Chondrocyte (in vitro differentiated cells): Measurements from ENCODE around the gene PRR15. TPM values are rescaled to one million over a fixed set of nuclear protein-coding genes. Genes with fewer than 3 reads are reported as not detected.
A peak's percentile ranks its signal among the peaks of the same experiment; 100 is the strongest.

Source experiments
- DNase-seq: peaks from one replicate; pipeline ENCODE4 v3.0.0; 2021; ENCODE audit warnings: mixed read lengths, low spot score
- H3K27ac Mint-ChIP-seq: one replicate; pipeline ENCODE4 v1.8.0; 2021; ENCODE audit warnings: mild to moderate bottlenecking, moderate library complexity, mixed read lengths; ENCODE audit not compliant: unreplicated experiment
- H3K27me3 Mint-ChIP-seq: 2 replicates; pipeline ENCODE4 v1.8.0; 2021; ENCODE audit warnings: low read depth, mixed read lengths
- H3K36me3 Mint-ChIP-seq: 2 replicates; pipeline ENCODE4 v1.8.0; 2021; ENCODE audit warnings: low read depth, mixed read lengths
- H3K4me1 Mint-ChIP-seq: 2 replicates; pipeline ENCODE4 v1.8.0; 2021; ENCODE audit warnings: low read depth, mild to moderate bottlenecking, mixed read lengths
- H3K4me3 Mint-ChIP-seq: one replicate; pipeline ENCODE4 v1.8.0; 2021; ENCODE audit warnings: mild to moderate bottlenecking, moderate library complexity, mixed read lengths; ENCODE audit not compliant: unreplicated experiment
- H3K9me3 Mint-ChIP-seq: 2 replicates; pipeline ENCODE4 v1.8.0; 2021; ENCODE audit warnings: low read depth, mixed read lengths
- long read RNA-seq: library from polyadenylated mRNA; stranded (forward); transcript quantifications from one replicate; pipeline ENCODE4 v2.0.0, GENCODE V29; 2021
- total RNA-seq: library from RNA; stranded (reverse); gene quantifications from 3 replicates; pipeline ENCODE4 v1.2.1, GENCODE V29; 2021
- TF ChIP-seq, protein P1 (sequence below): fragments of 200-600 bp; sonication (generic); IDR thresholded peaks from 2 replicates; pipeline ENCODE4 v1.5.0; 2021; ENCODE audit warnings: antibody characterized with exemption, mild to moderate bottlenecking, moderate library complexity

Gene PRR15, protein sequence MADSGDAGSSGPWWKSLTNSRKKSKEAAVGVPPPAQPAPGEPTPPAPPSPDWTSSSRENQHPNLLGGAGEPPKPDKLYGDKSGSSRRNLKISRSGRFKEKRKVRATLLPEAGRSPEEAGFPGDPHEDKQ
- total RNA-seq = 2.5 to 6.3 TPM (median 2.7 TPM) in 3 replicates
- long read RNA-seq, partial matches to known transcripts = 0 of 3 reads
- long read RNA-seq, other reads (novel, unspliced or antisense) = 1 of 3 reads

DNA sequence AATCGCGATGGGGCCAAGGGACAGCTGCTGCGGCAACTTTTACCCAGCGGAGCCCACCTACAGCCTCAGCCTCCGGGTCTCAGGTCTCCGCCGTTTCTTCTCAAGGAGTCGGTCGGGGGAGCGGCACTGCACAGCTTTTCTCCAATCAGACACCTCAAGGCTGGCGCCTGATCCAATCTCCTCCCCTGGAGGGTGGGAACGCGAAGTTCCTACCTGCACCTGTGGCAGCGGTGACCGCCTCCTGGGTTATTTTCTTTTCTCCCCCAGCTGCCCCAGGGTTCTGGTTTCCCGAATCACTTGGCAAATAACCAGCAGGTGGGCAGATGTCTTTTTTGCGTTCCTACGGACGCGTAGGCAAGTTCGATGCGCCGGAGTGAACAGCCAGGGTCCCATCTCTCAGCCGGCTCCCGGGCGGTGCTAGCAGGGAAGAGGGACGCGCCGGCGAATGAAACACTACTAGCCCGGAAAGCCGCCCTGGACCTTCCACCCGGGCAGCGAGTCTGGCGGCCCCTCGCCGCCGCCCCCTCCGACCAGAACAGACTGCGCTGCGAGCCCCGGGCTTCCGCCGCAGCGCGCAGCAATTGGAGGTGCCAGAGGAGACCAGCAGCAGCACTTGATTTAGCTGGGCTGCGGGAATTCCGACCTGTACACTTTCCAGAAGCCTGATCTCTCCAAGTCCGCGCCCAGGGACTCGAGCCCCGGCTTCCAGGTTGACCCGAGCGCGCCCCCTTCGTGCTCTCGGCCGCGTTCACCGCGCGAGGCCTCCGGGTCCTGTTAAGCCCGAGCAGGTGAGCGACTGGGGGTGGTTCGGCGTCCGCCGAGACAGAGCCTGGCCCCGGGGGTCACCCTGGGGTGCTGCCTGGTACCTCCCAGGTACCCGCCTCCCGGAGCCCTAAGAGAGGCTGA, at the start of gene PRR15:
Gene PRR15, plus strand, starts transcription at position 246 of the 906 bp plus-strand sequence. CDS start 2,495 bp downstream, outside the sequence.
- H3K4me1 Mint-ChIP-seq = peaks cover 23% of the 10 kb centered on the region
- DNase-seq = no peak
- no peaks in the 10 kb centered on the region for H3K9me3 Mint-ChIP-seq
- H3K4me3 Mint-ChIP-seq = peak within 1 kb of the TSS; percentile 74
- H3K36me3 Mint-ChIP-seq = no peaks in the 10 kb centered on the region
- H3K27ac Mint-ChIP-seq = peak within 1 kb of the TSS; percentile 28
- TF ChIP-seq, protein P1, sequence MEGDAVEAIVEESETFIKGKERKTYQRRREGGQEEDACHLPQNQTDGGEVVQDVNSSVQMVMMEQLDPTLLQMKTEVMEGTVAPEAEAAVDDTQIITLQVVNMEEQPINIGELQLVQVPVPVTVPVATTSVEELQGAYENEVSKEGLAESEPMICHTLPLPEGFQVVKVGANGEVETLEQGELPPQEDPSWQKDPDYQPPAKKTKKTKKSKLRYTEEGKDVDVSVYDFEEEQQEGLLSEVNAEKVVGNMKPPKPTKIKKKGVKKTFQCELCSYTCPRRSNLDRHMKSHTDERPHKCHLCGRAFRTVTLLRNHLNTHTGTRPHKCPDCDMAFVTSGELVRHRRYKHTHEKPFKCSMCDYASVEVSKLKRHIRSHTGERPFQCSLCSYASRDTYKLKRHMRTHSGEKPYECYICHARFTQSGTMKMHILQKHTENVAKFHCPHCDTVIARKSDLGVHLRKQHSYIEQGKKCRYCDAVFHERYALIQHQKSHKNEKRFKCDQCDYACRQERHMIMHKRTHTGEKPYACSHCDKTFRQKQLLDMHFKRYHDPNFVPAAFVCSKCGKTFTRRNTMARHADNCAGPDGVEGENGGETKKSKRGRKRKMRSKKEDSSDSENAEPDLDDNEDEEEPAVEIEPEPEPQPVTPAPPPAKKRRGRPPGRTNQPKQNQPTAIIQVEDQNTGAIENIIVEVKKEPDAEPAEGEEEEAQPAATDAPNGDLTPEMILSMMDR = no peak
- peaks cover 3% of the 10 kb centered on the region for H3K27me3 Mint-ChIP-seq

DNA sequence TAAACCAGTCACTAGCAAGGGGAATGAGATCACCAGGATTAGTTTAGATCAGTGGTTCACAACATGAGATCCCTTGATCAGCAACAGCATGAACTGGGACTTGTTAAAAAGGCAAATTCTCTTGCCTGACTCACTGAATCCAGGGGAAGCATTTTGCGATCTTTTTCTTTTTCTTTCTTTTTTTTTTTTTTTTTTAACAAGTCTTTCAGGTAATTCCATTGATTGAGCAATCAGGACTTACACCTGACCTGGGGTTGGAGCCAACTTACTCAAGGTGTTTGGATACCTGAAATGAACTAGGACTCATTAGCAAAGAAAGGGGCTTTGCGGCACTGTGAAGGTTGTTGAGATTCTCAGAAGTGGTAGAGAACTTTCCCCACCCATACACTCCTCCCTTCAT, 47.1 kb upstream of the PRR15 start:
- no peak for DNase-seq
- H3K4me3 Mint-ChIP-seq = no peak overlapping the region
- TF ChIP-seq, protein P1 = no peak
- no peaks in the 10 kb centered on the region for H3K27me3 Mint-ChIP-seq
- H3K9me3 Mint-ChIP-seq = peaks cover 4% of the 10 kb centered on the region
- no peak overlapping the region for H3K27ac Mint-ChIP-seq
- H3K36me3 Mint-ChIP-seq = peaks cover 3% of the 10 kb centered on the region
- peaks cover 14% of the 10 kb centered on the region for H3K4me1 Mint-ChIP-seq

DNA sequence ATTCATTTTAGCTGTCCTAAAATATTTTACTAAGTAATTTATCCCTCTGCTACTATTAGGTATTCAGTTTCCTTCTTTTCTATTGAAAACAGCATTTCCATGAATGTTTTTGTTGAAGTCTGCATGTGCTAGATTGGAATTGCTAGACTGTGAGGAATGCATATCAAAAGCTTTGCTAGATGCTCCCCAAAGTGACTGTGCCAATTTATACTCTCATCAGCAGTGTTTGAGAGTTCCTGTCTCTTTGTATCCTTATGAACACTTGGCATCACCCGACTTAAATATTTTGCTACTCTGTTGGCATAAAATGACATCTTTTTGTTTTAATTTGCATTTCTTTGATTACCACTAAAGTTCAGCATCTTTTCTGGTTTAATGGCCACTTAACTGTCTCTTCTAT, 45.0 kb upstream of the PRR15 start:
- TF ChIP-seq, protein P1 = no peak
- H3K27me3 Mint-ChIP-seq = peaks cover 2% of the 10 kb centered on the region
- no peak for DNase-seq
- H3K36me3 Mint-ChIP-seq = peaks cover 7% of the 10 kb centered on the region
- H3K9me3 Mint-ChIP-seq = peaks cover 25% of the 10 kb centered on the region
- H3K4me1 Mint-ChIP-seq = peaks cover 14% of the 10 kb centered on the region
- no peak overlapping the region for H3K4me3 Mint-ChIP-seq
- no peak overlapping the region for H3K27ac Mint-ChIP-seq

DNA sequence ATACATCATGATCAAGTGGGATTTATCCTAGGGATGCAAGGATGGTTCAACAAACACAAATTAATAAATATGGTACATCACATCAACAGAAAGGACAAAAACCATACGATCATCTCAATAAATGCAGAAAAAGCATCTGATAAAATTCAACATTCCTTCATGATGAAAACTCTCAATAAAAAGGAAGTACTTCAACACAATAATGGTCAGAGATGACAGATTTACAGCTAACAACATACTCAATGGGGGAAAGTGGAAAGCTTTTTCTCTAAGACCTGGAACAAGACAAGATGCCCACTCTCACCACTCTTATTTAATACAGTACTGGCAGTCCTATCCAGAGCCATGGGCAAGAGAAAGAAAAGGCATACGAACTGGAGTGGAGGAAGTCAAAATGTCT, 39.9 kb upstream of the PRR15 start:
- peaks cover 7% of the 10 kb centered on the region for H3K36me3 Mint-ChIP-seq

More for the DNA sequence above, 39.9 kb upstream of the PRR15 start:
- no peak overlapping the region for H3K27ac Mint-ChIP-seq
- H3K9me3 Mint-ChIP-seq = peaks cover 30% of the 10 kb centered on the region
- H3K4me1 Mint-ChIP-seq = peaks cover 7% of the 10 kb centered on the region
- TF ChIP-seq, protein P1 = no peak
- DNase-seq = no peak
- peaks cover 2% of the 10 kb centered on the region for H3K27me3 Mint-ChIP-seq
- H3K4me3 Mint-ChIP-seq = no peak overlapping the region
